HG02642 (cell line): Measurements from ENCODE around the gene EP400.

ENCODE experiments used
- ATAC-seq: cut with Tn5 transposase; IDR thresholded peaks from one replicate; pipeline ENCODE4 v1.9.1; 2021; ENCODE audit warnings: mild to moderate bottlenecking; ENCODE audit not compliant: unreplicated experiment, poor library complexity

EP400 gene

DNA sequence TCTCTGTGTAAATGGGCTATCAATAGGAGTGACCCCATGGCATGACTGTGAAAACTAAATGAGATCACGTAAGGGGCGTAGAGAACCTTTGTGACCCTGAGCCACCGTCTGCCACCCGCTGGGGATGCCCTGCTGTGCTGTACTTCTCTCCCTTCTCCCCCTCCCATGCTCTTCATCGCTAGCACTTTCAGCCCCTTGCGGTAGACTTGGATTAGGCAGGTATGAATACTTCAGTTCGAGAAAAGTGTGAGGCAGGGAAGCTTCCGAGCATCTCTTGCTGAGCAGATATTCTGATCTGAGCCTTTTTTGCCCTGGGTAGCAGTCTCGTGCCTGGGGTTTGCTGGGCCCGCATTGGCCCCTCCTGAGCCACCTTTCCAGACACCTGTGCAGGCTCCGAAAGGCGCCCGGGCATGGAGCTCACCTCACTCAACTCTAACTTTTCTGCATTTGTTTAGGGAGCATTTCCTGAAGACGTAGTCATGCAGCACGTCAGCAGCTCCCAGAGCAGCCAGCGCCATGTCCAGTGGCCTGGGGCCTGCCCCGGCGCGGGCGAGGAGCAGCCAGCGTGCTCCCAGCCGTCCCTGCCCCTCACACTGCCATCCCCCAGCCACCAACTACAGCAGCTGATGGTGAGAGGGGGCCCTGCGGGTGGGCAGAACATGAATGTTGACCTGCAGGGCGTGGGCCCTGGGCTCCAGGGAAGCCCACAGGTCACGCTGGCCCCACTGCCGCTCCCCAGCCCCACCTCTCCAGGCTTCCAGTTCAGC is 154.0 kb downstream of the EP400 start:
- no peak for ATAC-seq

GRCh38 chr12:132105467-132105866 is 155.7 kb downstream of the EP400 start:
- no peak for ATAC-seq

DNA sequence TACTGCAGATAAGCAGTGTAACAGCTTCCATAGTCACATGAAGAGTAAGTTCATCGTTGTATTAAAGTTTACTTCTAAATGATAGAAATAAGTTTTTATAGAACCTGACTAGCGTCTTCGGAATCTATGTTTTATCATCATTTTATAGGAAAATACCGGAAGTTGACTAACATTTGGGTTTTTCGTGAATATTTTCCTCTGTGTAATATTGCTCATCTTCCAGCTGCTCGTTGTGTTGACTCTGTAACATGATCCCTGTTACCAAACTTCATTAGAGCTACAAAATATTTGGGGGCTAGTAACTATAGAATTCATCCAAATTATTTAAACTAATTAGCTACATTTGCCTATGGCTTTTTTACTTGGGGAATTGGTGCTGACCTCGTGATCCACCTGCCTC is 157.2 kb downstream of the EP400 start:
- ATAC-seq = no peak

DNA sequence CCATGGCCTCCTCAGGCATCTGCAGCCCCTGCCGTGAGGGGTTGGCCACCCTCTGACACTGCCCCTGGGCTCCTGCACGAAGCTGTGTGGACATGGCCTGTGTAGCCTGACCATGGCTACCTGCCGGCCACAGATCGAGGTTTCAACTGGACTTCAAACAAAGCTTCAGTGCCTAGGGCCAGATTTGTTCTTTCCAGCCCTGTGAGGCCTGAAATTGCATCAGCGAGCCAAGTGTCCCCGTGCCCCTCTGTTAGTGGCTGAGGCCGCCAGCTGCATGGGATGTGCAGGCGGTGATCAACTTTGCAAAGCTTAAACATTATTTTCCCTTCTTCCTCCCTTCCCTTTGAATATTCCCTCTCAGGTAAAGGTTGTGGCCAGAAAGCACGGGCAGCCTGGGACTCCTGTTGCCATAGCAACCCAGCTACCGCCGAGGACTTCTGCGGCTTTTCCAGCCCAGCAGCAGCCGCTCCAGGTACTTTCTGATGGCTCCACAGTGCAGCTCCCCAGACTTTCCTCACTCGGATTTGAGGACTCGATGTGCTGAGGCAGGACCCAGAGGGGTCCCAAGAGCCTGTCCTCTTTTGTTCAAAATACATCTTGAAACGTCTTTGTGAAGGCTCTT is 158.6 kb downstream of the EP400 start:
- ATAC-seq = no peak

- ATAC-seq = no peak
Observed at GRCh38 chr12:132109741-132110140, 160.0 kb downstream of the EP400 start.

DNA sequence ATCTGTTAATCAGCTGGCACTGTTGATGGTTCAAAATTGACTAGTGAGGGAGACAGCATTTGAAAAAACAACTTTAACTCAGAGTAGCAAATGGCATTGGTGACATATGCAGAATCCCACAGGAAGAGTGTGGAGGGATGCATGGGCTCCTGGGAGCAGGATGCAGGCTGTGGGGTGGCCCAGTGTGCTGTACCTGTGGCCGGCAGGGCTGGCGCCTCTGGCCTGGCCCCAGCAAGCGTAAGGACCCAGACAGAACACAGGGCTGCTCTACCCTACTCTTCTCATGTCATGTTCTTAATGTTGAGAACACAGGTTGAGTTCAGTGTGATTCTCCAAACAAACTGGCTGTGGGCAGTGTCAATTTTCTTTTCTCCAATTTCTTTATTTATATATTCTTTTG is 160.9 kb downstream of the EP400 start:
- ATAC-seq = no peak

DNA sequence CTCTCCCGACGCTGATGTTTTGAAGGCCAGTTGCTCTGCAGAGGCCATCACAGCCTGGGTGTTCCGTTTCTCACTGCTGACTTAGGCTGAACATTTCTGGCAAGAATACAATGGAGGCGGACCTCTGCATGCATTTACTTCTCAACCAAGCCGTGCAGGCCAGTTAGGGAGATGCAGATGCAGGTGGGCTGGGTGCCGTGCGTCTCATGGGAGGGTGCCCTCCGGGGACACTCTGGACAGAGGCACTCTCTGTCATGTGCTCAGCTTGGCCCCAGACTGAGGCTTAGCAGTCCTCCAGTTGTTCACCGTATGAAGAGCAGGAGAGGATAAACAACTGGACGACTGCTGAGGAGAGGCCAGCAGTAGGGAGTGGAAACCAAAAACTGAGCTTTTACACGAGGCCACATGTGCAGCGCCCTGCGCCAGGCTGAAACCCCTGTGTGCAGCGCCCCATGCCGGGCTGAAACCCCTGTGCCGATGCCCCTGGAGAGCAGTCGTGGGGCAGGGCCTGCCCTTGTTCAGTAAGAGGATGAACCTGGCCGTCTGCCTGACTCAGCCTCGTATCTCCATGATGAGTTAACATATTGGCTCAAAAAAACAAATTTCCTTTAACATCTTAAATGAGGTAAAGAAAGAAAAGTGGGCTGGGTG is 162.0 kb downstream of the EP400 start:
- ATAC-seq = no peak

GRCh38 chr12:132114667-132115066 is 164.9 kb downstream of the EP400 start:
- ATAC-seq = no peak

DNA sequence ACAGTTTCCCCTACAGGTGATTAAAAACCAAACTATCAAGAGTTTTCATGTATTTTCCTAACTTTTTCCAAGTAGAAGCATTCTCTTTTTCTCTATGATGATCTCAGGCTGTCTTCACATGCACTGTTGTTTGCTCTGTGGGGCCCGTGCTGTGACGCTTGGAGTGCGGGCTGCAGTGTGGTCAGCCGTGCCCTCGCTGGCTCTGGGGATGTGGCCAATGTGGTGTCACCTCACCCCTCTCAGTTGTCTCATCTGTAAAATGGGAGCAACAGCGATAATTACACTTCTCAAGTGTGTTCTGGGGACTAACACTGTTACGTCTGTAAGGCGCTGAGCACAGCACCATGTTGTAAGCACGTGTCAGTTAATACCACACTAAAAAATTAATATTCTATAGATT is 165.8 kb downstream of the EP400 start:
- no peak for ATAC-seq

GRCh38 chr12:132116709-132117557 is 167.2 kb downstream of the EP400 start:
- no peak for ATAC-seq

DNA sequence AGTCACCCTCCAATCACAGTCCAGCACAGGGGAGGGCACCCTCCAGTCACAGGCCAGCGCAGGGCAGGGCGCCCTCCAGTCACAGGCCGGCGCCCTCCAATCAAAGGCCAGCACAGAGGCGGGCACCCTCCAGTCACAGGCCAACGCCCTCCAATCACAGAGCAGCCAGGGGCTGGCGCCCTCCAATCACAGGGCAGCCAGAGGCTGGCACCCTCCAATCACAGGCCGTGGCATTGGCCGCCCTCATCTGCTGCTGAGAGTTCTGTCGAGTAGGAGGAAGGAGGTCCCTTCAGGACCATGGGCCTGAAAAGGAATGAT is 167.8 kb downstream of the EP400 start:
- ATAC-seq = no peak

GRCh38 chr12:132118876-132119275 is 169.1 kb downstream of the EP400 start:
- no peak for ATAC-seq

DNA sequence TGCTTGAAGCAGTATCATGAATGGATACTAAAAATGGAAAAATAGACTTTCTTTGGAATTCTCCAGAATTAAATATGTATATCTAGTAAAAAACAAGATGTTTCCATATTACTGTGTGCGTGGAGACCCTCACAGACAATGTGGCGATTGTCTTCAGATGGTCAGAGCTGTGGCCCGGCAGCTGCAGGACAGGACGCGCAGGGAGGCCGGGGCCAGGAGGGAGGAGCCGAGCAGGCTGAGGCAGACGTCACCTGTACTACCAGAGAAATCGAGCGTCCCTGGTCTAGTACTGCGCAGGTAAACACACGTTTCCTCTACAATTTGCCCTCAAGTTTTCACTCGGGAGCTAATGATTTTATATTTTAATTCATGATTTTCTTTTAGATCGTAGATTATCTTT is 171.5 kb downstream of the EP400 start:
- no peak for ATAC-seq

GRCh38 chr12:132123970-132124765 is 174.4 kb downstream of the EP400 start:
- ATAC-seq = no peak

DNA sequence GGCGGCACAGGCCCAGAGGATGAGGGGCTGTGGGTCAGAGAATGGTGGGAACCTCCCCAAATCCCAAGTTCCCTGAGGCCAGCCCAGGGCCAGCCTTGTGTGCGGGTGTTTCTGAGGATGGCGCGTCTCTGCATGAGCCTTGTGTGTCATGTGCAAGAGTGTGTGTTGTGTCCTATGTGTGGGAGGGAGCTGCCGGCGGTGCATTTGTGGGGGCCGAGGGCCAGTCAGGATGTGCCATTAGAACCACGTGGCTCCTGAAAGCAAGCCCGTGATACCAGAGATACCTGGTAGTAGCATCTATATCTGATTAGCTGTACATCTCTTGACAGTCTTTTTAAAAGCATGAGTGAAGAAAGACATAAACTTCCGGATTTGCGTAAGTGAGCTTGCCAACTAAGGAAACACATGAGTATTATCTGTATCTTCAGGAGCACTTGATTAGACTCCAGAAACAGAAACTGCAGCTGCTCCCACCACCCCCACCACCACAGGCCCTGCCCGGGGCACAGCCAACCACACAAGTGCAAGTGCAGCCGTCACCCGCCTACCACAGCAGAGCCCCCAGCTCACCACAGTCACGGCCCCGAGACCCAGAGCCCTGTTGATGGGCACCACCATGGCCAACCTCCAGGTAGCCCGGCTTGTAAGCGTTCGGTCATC is 175.2 kb downstream of the EP400 start:
- ATAC-seq = no peak

DNA sequence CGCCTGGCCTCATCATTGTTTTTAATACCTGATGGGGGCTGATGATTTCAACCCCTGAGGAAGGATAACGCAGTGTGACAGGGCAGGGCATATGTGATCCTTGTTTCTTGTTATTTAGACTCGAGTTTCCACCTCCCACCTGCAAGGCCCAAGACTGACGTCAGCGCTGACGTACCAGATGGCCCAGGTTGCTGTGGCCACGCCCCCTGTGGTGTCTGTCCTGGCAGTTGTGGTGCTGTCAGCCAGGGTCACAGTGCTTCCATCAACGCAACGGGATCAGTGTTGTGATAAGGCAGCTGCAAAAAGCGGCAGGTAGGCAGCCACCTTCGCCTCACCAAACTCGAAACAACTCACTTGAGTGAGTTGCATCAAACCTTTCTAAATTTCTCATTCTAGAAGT is 176.0 kb downstream of the EP400 start:
- no peak for ATAC-seq

DNA sequence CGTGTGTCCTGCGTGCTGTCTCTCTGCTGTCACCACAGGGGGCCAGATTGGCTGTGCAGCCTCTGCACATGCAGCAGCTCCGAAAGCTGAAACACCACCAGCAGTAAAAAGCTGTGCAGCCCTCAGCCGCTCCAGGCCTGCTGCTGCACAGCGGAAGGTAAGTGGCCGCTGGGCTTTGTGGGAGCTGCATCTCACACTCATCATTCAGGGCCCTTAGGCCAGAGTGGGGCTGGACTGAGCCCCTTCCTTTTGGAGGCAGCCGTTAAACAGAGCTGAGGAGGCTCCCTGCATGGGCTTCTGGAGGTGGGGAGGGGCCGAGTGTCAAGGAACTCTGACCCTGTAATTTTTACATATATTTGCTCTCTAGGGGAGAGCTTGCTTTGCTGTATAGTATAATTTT is 177.3 kb downstream of the EP400 start:
- no peak for ATAC-seq

- no peak for ATAC-seq
Observed at GRCh38 chr12:132129007-132129406, 179.3 kb downstream of the EP400 start.

DNA sequence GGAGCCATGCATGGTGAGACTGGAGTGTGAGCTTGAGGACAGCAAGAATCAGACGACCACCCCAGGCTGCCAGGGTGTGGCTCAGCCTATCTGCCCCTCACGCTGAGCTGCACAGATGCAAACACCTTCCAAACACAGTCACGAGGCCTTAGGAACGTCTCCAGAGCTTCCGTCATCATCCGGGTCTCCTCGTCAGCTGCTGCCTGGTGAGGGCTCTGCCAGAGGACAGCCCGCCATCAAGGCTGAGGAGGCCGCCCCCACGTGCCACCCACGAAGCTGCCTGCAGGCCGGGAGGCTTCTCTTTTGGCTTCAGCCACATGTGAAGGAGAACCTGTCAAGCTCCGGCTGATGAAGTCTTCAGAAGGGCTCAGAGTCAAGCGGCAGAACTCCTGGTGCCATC is 180.9 kb downstream of the EP400 start:
- no peak for ATAC-seq
